Peyer's patch (tissue), 4 donors: ENCODE measurements around the gene CD3E.

Source experiments
- CTCF ChIP-seq, 6 experiments: fragments of 450-650 bp in 4 of 6; fragments of 200-600 bp in 2 of 6; sonication (generic) in 1 of 6; IDR thresholded peaks; one replicate each; pipeline ENCODE4 v1.5.1; 2017 to 2019; ENCODE audit warnings: antibody characterized with exemption in 6 of 6, mild to moderate bottlenecking in 3 of 6, moderate library complexity in 1 of 6
- POLR2A ChIP-seq, 2 donors: fragments of 450-650 bp; IDR thresholded peaks; one replicate each; pipeline ENCODE4 v1.5.1; 2017; ENCODE audit warnings: antibody characterized with exemption in 2 of 2, mild to moderate bottlenecking in 2 of 2, moderate library complexity in 2 of 2

GRCh38 chr11:118318581-118319336, 14.2 kb downstream of the CD3E start:
- no peak for TF ChIP-seq POLR2A (IDR thresholded peaks at IDR 0.05)
- TF ChIP-seq CTCF (IDR thresholded peaks at IDR 0.05): no peak
